Vagina (tissue), 2 donors: ENCODE data around the gene SEC24C. TPM values are rescaled to one million over a fixed set of nuclear protein-coding genes. Genes with fewer than 3 reads are reported as not detected.

ENCODE experiments used
- DNase-seq, 2 donors: peaks; one replicate each; pipeline ENCODE4 v3.0.0-alpha.2; 2017; ENCODE audit errors: extremely low spot score in 2 of 2
- H3K27ac ChIP-seq: fragments of 200-600 bp; sonication (generic); one replicate; pipeline ENCODE4 v1.5.1; 2019
- H3K27me3 ChIP-seq: fragments of 200-600 bp; sonication (generic); one replicate; pipeline ENCODE4 v1.5.1; 2019
- H3K36me3 ChIP-seq, 2 donors: fragments of 200-600 bp; sonication (generic); one replicate each; pipeline ENCODE4 v1.5.1; 2017 to 2019
- H3K4me1 ChIP-seq: fragments of 200-600 bp; sonication (generic); one replicate; pipeline ENCODE4 v1.5.1; 2019
- H3K4me3 ChIP-seq, 2 donors: fragments of 200-600 bp; sonication (generic); 1 replicate in 1 of 2; 2 replicates in 1 of 2; pipeline ENCODE4 v1.5.1; 2016 to 2019
- H3K9me3 ChIP-seq: fragments of 200-600 bp; sonication (generic); one replicate; pipeline ENCODE4 v1.5.1; 2019
- POLR2A ChIP-seq, 2 donors: fragments of 450-650 bp; IDR thresholded peaks; one replicate each; pipeline ENCODE4 v1.6.1; 2017; ENCODE audit warnings: antibody characterized with exemption in 2 of 2, mild to moderate bottlenecking in 2 of 2, moderate library complexity in 2 of 2
- POLR2AphosphoS5 ChIP-seq, 2 donors: sonication (generic); formaldehyde crosslinking; IDR thresholded peaks; one replicate each; pipeline ENCODE4 v1.9.0; 2017; ENCODE audit warnings: antibody characterized with exemption in 2 of 2, mild to moderate bottlenecking in 2 of 2, low read depth in 1 of 2; ENCODE audit not compliant: insufficient read depth in 1 of 2
- intact Hi-C: fragments of 100-400 bp; cut with DNase I; formaldehyde crosslinking; loops from one replicate; pipeline ENCODE4 v1.15.1; 2023
- total RNA-seq: library from RNA; depleted of rRNA; stranded (reverse); fragments of >200 nt; gene quantifications from one replicate; pipeline ENCODE4 v1.2.3, GENCODE V29; 2016
- TF ChIP-seq, protein P1 (sequence below), 3 experiments: fragments of 450-650 bp in 2 of 3; fragments of 200-600 bp in 1 of 3; sonication (generic) in 1 of 3; IDR thresholded peaks; one replicate each; pipeline ENCODE4 v1.5.1; 2017 to 2019; ENCODE audit warnings: antibody characterized with exemption in 3 of 3, mild to moderate bottlenecking in 2 of 3, moderate library complexity in 2 of 3

The SEC24C gene
- total RNA-seq, 1 donor from 2014 or later: 47.9 TPM

DNA sequence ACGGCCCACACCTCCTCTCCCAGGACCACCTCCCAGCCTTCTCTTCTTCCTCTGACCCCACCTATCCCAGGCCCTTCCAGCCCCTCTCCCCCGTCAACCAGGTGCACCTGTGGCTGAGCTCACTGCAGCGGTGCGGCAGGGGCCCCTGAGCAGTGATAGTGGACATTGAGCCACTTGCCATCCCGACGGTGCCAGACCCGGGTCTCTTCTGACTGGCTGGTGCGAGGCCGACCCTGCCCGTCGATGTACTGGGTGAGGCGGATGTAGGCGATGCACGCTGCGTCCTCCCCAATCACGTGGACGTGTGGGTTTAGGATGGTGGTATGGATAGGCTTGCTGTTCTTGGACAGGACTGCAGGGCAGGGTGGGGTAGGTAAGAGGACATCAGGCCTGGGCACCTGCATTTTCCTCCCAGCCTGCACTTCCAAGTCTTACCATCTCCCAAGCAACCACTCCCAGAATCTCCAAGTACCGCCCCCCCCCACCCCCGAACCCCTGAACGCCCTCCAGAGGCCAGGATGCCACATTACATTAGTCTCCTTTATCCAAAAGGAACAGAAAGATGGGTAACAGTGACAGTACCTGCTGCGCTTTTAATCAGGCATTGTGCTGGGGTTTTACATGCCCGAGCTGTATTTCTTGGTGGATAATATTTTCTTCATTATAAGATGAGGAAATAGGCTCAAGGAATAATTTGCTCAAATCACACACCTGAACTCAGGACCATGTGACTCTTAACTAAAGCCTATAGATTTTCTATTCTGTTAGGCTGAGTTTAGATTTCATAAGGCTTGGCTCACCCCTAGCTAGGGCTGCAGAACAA is 70.9 kb downstream of the SEC24C start:
- no peak for DNase-seq
- Histone ChIP-seq H3K4me3 (no peak overlapping the region), H3K9me3 (no peaks in the 10 kb centered on the region), H3K4me1 (peaks cover 53% of the 10 kb centered on the region), H3K36me3 (peaks cover 4 to 20% of the 10 kb centered on the region in 2 donors), H3K27me3 (no peaks in the 10 kb centered on the region), H3K27ac (no peak overlapping the region)
- intact Hi-C loops: no loop called here
- TF ChIP-seq POLR2AphosphoS5 (IDR thresholded peaks at IDR 0.05; ENCODE audit: insufficient read depth in 1 of 2, low read depth in 1 of 2) (no peak), POLR2A (IDR thresholded peaks at IDR 0.05) (no peak)
- TF ChIP-seq, protein P1, sequence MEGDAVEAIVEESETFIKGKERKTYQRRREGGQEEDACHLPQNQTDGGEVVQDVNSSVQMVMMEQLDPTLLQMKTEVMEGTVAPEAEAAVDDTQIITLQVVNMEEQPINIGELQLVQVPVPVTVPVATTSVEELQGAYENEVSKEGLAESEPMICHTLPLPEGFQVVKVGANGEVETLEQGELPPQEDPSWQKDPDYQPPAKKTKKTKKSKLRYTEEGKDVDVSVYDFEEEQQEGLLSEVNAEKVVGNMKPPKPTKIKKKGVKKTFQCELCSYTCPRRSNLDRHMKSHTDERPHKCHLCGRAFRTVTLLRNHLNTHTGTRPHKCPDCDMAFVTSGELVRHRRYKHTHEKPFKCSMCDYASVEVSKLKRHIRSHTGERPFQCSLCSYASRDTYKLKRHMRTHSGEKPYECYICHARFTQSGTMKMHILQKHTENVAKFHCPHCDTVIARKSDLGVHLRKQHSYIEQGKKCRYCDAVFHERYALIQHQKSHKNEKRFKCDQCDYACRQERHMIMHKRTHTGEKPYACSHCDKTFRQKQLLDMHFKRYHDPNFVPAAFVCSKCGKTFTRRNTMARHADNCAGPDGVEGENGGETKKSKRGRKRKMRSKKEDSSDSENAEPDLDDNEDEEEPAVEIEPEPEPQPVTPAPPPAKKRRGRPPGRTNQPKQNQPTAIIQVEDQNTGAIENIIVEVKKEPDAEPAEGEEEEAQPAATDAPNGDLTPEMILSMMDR (IDR thresholded peaks at IDR 0.05): no peak

DNA sequence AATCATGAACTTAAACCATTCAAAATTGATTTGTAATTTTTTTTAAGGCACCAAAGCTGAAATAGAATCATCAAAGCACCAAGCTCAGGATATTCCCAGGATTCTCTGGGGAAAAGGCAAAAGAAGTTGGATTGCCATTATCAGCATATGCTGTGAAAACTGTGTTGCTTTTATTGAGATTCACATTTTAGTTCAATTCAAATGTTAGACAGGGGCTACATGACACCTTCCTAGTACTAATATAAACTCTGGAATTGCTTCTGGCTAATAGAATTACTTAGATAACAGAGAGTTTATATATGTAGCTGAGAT is 71.5 kb downstream of the SEC24C start:
- Histone ChIP-seq H3K27ac (no peak overlapping the region), H3K36me3 (peaks cover 4 to 20% of the 10 kb centered on the region in 2 donors)

DNA sequence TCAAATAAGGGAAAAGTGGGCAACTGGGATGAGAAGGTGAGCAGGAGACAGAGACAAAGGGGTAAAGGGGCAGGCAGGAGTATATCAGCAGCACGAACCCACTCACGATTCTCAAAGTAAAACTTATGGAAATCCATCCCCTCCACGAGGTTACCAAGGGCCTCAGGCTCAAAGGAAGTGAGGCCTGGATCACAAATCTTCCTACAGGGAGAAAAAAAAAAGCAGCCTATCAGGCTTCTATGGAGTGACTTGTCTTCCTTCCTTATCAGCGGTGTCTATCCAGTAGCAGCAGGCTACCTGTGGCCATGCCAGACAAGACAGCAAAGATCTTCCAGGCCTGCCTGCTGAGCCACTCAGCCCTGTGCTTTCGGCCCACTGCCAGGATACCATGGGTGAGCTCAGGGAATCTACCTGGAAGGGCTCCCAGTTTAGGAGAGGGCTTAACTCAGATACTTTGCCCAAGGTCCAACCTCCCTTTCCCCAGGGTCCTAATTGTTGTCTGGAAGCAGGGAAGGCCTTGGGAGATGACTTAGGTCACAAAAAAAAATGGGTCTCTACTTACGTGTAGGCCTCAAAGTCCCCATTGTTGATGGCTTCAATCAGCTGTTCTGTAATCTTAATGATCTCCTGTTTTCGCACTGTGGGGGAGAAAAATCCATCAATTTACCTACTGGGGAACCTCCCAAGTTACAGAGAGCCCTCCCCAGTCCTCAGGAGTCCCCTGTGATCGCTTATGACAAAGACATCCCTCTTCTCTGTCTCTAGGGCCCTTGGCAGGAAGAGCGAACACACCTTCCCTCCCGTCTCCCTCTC is 73.0 kb downstream of the SEC24C start:
- Histone ChIP-seq H3K27ac (no peak overlapping the region), H3K27me3 (no peaks in the 10 kb centered on the region), H3K36me3 (peaks cover 4 to 20% of the 10 kb centered on the region in 2 donors), H3K4me3 (no peak overlapping the region), H3K4me1 (peaks cover 45% of the 10 kb centered on the region), H3K9me3 (no peaks in the 10 kb centered on the region)
- intact Hi-C loops: no loop called here
- DNase-seq: no peak
- TF ChIP-seq POLR2AphosphoS5 (IDR thresholded peaks at IDR 0.05; ENCODE audit: insufficient read depth in 1 of 2, low read depth in 1 of 2) (no peak), POLR2A (IDR thresholded peaks at IDR 0.05) (no peak)
- TF ChIP-seq, protein P1 (IDR thresholded peaks at IDR 0.05): no peak

More for the DNA sequence above, 71.5 kb downstream of the SEC24C start:
- DNase-seq: no peak
- no peak for TF ChIP-seq POLR2A (IDR thresholded peaks at IDR 0.05)
- intact Hi-C loops: no loop called here
- Histone ChIP-seq H3K4me3 (no peak overlapping the region), H3K4me1 (peaks cover 48% of the 10 kb centered on the region), H3K9me3 (no peaks in the 10 kb centered on the region), H3K27me3 (no peaks in the 10 kb centered on the region)

DNA sequence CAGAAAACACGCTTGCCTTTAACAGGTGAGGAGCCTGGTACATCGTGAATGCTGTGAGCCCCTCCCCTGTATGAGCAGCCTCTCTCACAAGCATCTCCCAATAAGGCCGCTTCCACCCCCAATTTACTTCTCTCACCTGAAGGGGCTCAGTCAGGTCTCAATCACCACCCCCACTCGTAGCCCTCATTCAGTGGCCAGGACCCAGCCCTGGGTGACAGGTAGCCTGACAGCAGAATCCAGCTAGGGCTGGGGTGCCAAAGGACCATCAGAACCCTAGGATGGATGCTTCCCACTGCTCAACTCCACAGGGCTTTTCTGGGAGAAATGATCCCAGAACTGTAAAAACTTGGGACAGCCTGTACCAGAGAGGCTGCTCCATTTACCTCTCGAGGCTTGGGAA is 73.7 kb downstream of the SEC24C start:
- intact Hi-C loops: no loop called here
- Histone ChIP-seq H3K36me3 (peaks cover 4 to 20% of the 10 kb centered on the region in 2 donors), H3K9me3 (no peaks in the 10 kb centered on the region), H3K27me3 (no peaks in the 10 kb centered on the region), H3K4me3 (no peak overlapping the region), H3K4me1 (peaks cover 38% of the 10 kb centered on the region), H3K27ac (no peak overlapping the region)
- no peak for DNase-seq
- TF ChIP-seq POLR2AphosphoS5 (IDR thresholded peaks at IDR 0.05; ENCODE audit: insufficient read depth in 1 of 2, low read depth in 1 of 2) (no peak), POLR2A (IDR thresholded peaks at IDR 0.05) (no peak)
- TF ChIP-seq, protein P1 (IDR thresholded peaks at IDR 0.05): no peak

DNA sequence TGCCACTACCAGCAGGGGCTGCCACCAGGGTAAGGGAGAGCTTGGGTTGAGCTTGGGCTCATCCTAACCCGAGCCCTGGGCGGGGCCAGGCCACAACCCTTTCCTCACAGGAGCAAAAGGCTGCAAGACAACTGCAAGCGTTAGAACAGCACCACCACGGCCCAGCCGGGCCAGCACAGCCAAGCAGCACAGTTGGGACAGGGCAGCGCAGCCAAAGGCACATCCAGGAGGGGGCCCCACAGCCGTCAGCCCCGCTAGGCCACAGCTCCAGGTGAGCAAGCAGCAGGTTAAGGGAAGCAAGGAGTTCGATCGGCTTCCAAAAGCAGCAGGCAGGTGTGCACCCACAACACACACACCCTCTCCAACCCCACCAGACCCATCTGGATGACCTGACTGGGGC is 74.2 kb downstream of the SEC24C start:
- no peak for DNase-seq
- Histone ChIP-seq H3K27me3 (no peaks in the 10 kb centered on the region), H3K4me3 (no peak overlapping the region), H3K9me3 (no peaks in the 10 kb centered on the region), H3K4me1 (peaks cover 36% of the 10 kb centered on the region), H3K27ac (no peak overlapping the region), H3K36me3 (peaks cover 4 to 26% of the 10 kb centered on the region in 2 donors)
- TF ChIP-seq POLR2AphosphoS5 (IDR thresholded peaks at IDR 0.05; ENCODE audit: insufficient read depth in 1 of 2, low read depth in 1 of 2): no peak
- TF ChIP-seq, protein P1 (IDR thresholded peaks at IDR 0.05): no peak
- no peak for TF ChIP-seq POLR2A (IDR thresholded peaks at IDR 0.05)
- intact Hi-C loops: no loop called here
